Kidney glomerular epithelial cell (primary cell): ENCODE data around the gene ATG5.

Source experiments
- DNase-seq: peaks from one replicate; lab custom pipeline; 2025; lab: John Stamatoyannopoulos, UW

ATG5 gene

GRCh38 chr6:106178900-106179299 lies 146.7 kb downstream of the ATG5 start:
- DNase-seq: no peak

- DNase-seq: no peak
Observed at GRCh38 chr6:106177786-106178185, 147.8 kb downstream of the ATG5 start.

GRCh38 chr6:106173124-106173879 lies 152.3 kb downstream of the ATG5 start:
- DNase-seq: no peak

- no peak for DNase-seq
Observed at GRCh38 chr6:106170030-106170791, 155.3 kb downstream of the ATG5 start.

GRCh38 chr6:106169517-106169916 lies 156.0 kb downstream of the ATG5 start:
- DNase-seq: no peak

- no peak for DNase-seq
Observed at GRCh38 chr6:106168097-106168888, 157.3 kb downstream of the ATG5 start.

- DNase-seq: no peak
Observed at GRCh38 chr6:106167096-106167814, 158.3 kb downstream of the ATG5 start.

- peak; percentile 34 for DNase-seq
Observed at GRCh38 chr6:106165885-106166485, 159.6 kb downstream of the ATG5 start.

GRCh38 chr6:106163966-106164877 lies 161.3 kb downstream of the ATG5 start:
- DNase-seq: no peak

GRCh38 chr6:106163446-106163965 lies 162.1 kb downstream of the ATG5 start:
- DNase-seq: no peak

- DNase-seq: no peak
Observed at GRCh38 chr6:106162921-106163320, 162.6 kb downstream of the ATG5 start.

- DNase-seq: no peak
Observed at GRCh38 chr6:106161893-106162292, 163.7 kb downstream of the ATG5 start.

- no peak for DNase-seq
Observed at GRCh38 chr6:106161311-106161874, 164.2 kb downstream of the ATG5 start.

GRCh38 chr6:106160189-106160588 lies 165.4 kb downstream of the ATG5 start:
- no peak for DNase-seq

GRCh38 chr6:106159531-106159940 lies 166.0 kb downstream of the ATG5 start:
- DNase-seq: peak; percentile 38

GRCh38 chr6:106158816-106159215 lies 166.7 kb downstream of the ATG5 start:
- DNase-seq: no peak

GRCh38 chr6:106156863-106157262 lies 168.7 kb downstream of the ATG5 start:
- no peak for DNase-seq

- no peak for DNase-seq
Observed at GRCh38 chr6:106156413-106156812, 169.1 kb downstream of the ATG5 start.

- DNase-seq: no peak
Observed at GRCh38 chr6:106155219-106155830, 170.2 kb downstream of the ATG5 start.
